CD14-positive monocyte (primary cell): ENCODE results near the gene SMCO4. TPM values are rescaled to one million over a fixed set of nuclear protein-coding genes. Genes with fewer than 3 reads are reported as not detected.

Source experiments
- DNase-seq, 3 donors: peaks; one replicate each; pipeline ENCODE4 v3.0.0-alpha.2; 2011 to 2022
- H2AFZ ChIP-seq: 2 replicates; pipeline ENCODE4 v1.6.0; 2012; ENCODE audit warnings: mild to moderate bottlenecking, low read depth, low read length, inconsistent platforms; ENCODE audit not compliant: insufficient read depth, poor library complexity, severe bottlenecking
- H3K27ac ChIP-seq, 2 donors: 1 replicate in 1 of 2; 2 replicates in 1 of 2; pipeline ENCODE4 v1.5.1; 2012 to 2013; ENCODE audit warnings: low read length in 2 of 2, control low read depth in 1 of 2, inconsistent platforms in 1 of 2, low read depth in 1 of 2, mild to moderate bottlenecking in 1 of 2
- H3K27me3 ChIP-seq, 2 donors: one replicate each; pipeline versions ENCODE4 v1.6.0 to v1.6.1; 2011 to 2013; ENCODE audit warnings: low read length in 2 of 2; ENCODE audit not compliant: control insufficient read depth in 2 of 2, insufficient read depth in 2 of 2
- H3K36me3 ChIP-seq, 2 donors: replicated peaks in 1 of 2; 1 replicate in 1 of 2; 2 replicates in 1 of 2; pipeline versions ENCODE4 v1.5.1 to v1.6.1; 2012 to 2013; ENCODE audit warnings: low read length in 2 of 2, control low read depth in 1 of 2, inconsistent platforms in 1 of 2, mild to moderate bottlenecking in 1 of 2; ENCODE audit not compliant: insufficient read depth in 2 of 2, control insufficient read depth in 1 of 2
- H3K4me1 ChIP-seq, 2 donors: 1 replicate in 1 of 2; 2 replicates in 1 of 2; pipeline versions ENCODE4 v1.5.1 to v1.6.1; 2012 to 2013; ENCODE audit warnings: low read length in 2 of 2, control low read depth in 1 of 2, inconsistent platforms in 1 of 2, mild to moderate bottlenecking in 1 of 2, moderate library complexity in 1 of 2; ENCODE audit not compliant: insufficient read depth in 2 of 2, control insufficient read depth in 1 of 2
- H3K4me2 ChIP-seq: replicated peaks from 2 replicates; pipeline ENCODE3; 2012; ENCODE audit warnings: low read length, moderate library complexity, mild to moderate bottlenecking; ENCODE audit not compliant: poor library complexity, severe bottlenecking; ENCODE audit errors: extremely low read depth
- H3K4me3 ChIP-seq, 3 experiments: fragments of 200-600 bp in 1 of 3; sonication (generic) in 1 of 3; replicated peaks in 1 of 3; 1 replicate in 2 of 3; 2 replicates in 1 of 3; pipeline ENCODE4 v1.5.1; 2011 to 2013; ENCODE audit warnings: low read length in 3 of 3, mild to moderate bottlenecking in 3 of 3, control low read depth in 2 of 3, low read depth in 2 of 3, inconsistent platforms in 1 of 3, moderate library complexity in 1 of 3
- H3K79me2 ChIP-seq: 2 replicates; pipeline ENCODE4 v1.6.0; 2012; ENCODE audit warnings: mild to moderate bottlenecking, control low read depth, inconsistent platforms, low read length, moderate library complexity; ENCODE audit not compliant: insufficient read depth
- H3K9ac ChIP-seq: 2 replicates; pipeline ENCODE4 v1.6.0; 2017; ENCODE audit warnings: low read length, mild to moderate bottlenecking; ENCODE audit not compliant: insufficient read depth, poor library complexity, severe bottlenecking
- H3K9me3 ChIP-seq, 2 donors: replicated peaks in 1 of 2; 1 replicate in 1 of 2; 2 replicates in 1 of 2; pipeline versions ENCODE4 v1.5.1 to v1.6.1; 2012 to 2013; ENCODE audit warnings: low read length in 2 of 2, control low read depth in 1 of 2; ENCODE audit not compliant: control insufficient read depth in 1 of 2, insufficient read depth in 1 of 2
- H4K20me1 ChIP-seq: 2 replicates; pipeline ENCODE4 v1.6.0; 2012; ENCODE audit warnings: mild to moderate bottlenecking, low read length, control low read depth, moderate library complexity; ENCODE audit not compliant: insufficient read depth
- H3K27ac Mint-ChIP-seq, 7 donors: one replicate each; pipeline ENCODE4 v1.8.0; 2020; ENCODE audit warnings: mild to moderate bottlenecking in 7 of 7, mixed read lengths in 7 of 7, moderate library complexity in 6 of 7, inconsistent platforms in 2 of 7
- H3K27me3 Mint-ChIP-seq, 3 donors: one replicate each; pipeline ENCODE4 v1.8.0; 2021 to 2022; ENCODE audit warnings: low read depth in 3 of 3, mild to moderate bottlenecking in 3 of 3, mixed read lengths in 3 of 3, moderate library complexity in 3 of 3, inconsistent platforms in 1 of 3
- H3K36me3 Mint-ChIP-seq, 2 donors: one replicate each; pipeline ENCODE4 v1.8.0; 2020; ENCODE audit warnings: mixed read lengths in 2 of 2, inconsistent platforms in 1 of 2, mild to moderate bottlenecking in 1 of 2
- H3K4me1 Mint-ChIP-seq: one replicate; pipeline ENCODE4 v1.8.0; 2020; ENCODE audit warnings: mild to moderate bottlenecking, mixed read lengths
- H3K4me3 Mint-ChIP-seq, 2 donors: one replicate each; pipeline ENCODE4 v1.8.0; 2020; ENCODE audit warnings: mild to moderate bottlenecking in 2 of 2, mixed read lengths in 2 of 2, moderate library complexity in 1 of 2
- H3K9me3 Mint-ChIP-seq, 7 donors: one replicate each; pipeline ENCODE4 v1.8.0; 2020 to 2022; ENCODE audit warnings: mixed read lengths in 7 of 7, mild to moderate bottlenecking in 6 of 7, moderate library complexity in 6 of 7, inconsistent platforms in 2 of 7
- CTCF ChIP-seq: fragments of 200-600 bp; IDR thresholded peaks from one replicate; pipeline ENCODE4 v1.8.0; 2022; ENCODE audit warnings: antibody characterized with exemption, mild to moderate bottlenecking
- WGBS: methylation state at CpG from one replicate; pipeline ENCODE4 v1.1.5; 2013; ENCODE audit warnings: missing lambda C conversion rate; ENCODE audit not compliant: insufficient coverage; 5-methylcytosine and 5-hydroxymethylcytosine counted together
- intact Hi-C, 2 donors: fragments of 100-400 bp; cut with micrococcal nuclease; formaldehyde crosslinking; loops; one replicate each; pipeline versions ENCODE4 v1.15.0 to v1.15.1; 2023
- polyA plus RNA-seq, 3 donors: library from polyadenylated mRNA; depleted of rRNA in 1 of 3; unstranded in 2 of 3; stranded (reverse) in 1 of 3; fragments of 300-500 nt in 2 of 3; fragments of >200 nt in 1 of 3; fragmentation: Illumina TruSeq in 2 of 3; gene quantifications; 1 replicate in 2 of 3; 2 replicates in 1 of 3; pipeline ENCODE4 v1.2.3, GENCODE V29; 2012 to 2021

Gene SMCO4
- polyA plus RNA-seq, 3 donors = 110 to 242 (median 169) TPM

GRCh38 chr11:93494357-93494756 lies 48.8 kb downstream of the SMCO4 start:
- Mint-ChIP-seq H3K27ac (no peak overlapping the region), H3K4me1 (peaks cover 33% of the 10 kb centered on the region), H3K4me3 (no peak overlapping the region), H3K36me3 (peaks cover 62 to 64% of the 10 kb centered on the region in 2 donors), H3K27me3 (no peaks in the 10 kb centered on the region), H3K9me3 (no peaks in the 10 kb centered on the region)
- Histone ChIP-seq H3K36me3 (peaks cover 15 to 74% of the 10 kb centered on the region in 2 donors), H3K4me2 (no peak overlapping the region), H3K4me1 (peaks cover 27 to 29% of the 10 kb centered on the region in 2 donors), H3K27ac (no peak overlapping the region), H3K4me3 (no peak overlapping the region), H3K9ac (no peak overlapping the region), H4K20me1 (peaks cover 79% of the 10 kb centered on the region), H2AFZ (no peak overlapping the region), H3K27me3 (no peaks in the 10 kb centered on the region), H3K9me3 (no peaks in the 10 kb centered on the region), H3K79me2 (peaks cover 27% of the 10 kb centered on the region)
- DNase-seq = no peak
- no peak for TF ChIP-seq CTCF
- 100% methylated on average over 4 of the region's 4 CpGs for whole genome bisulfite sequencing
- intact Hi-C loops = no loop called here

DNA sequence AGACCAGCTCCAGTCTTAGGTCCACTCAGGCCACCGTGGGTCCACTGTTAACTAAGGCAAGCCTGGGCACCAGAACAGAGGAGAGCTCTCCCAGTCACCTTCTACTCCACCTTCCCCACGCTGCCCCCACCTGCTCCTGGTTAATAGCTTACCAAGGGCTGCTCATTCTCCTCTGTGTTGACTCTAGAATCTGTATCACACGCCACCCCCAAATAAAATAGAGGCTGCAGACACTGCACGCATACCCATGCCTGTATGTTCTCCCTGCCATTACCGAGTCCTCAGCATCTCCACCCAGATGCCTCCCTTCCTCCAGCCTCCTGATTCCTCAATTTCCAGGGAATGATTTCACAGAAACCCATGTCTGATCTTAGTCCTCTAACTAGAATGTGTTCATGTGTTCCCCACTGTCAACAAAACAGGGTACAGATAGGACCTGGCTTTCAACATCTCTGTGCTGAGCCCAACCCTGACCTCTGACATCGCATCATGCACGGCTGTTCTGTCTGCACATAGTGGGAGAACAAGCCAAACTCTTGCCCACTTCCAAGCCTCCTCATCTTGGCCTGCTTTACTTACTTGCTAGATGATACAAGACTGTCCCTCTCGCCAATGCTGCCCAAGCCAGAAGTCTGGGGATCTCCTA lies 49.8 kb downstream of the SMCO4 start:
- no peak overlapping the region for H3K4me3 ChIP-seq
- Mint-ChIP-seq H3K27ac (peak overlapping the region in 2 of 7 donors; percentile 17 to 47), H3K9me3 (no peaks in the 10 kb centered on the region), H3K36me3 (peaks cover 52 to 54% of the 10 kb centered on the region in 2 donors), H3K4me3 (no peak overlapping the region), H3K27me3 (no peaks in the 10 kb centered on the region), H3K4me1 (peaks cover 23% of the 10 kb centered on the region)
- DNase-seq = no peak
- H3K9me3 ChIP-seq = no peaks in the 10 kb centered on the region
- peaks cover 17 to 19% of the 10 kb centered on the region in 2 donors for H3K4me1 ChIP-seq
- H3K4me2 ChIP-seq = no peak overlapping the region
- TF ChIP-seq CTCF = no peak
- no peak overlapping the region for H3K27ac ChIP-seq
- H3K27me3 ChIP-seq = no peaks in the 10 kb centered on the region
- peaks cover 29% of the 10 kb centered on the region for H3K79me2 ChIP-seq
- peaks cover 79% of the 10 kb centered on the region for H4K20me1 ChIP-seq
- no peak overlapping the region for H3K9ac ChIP-seq
- WGBS = 98% methylated on average over 8 of the region's 8 CpGs
- peaks cover 22 to 75% of the 10 kb centered on the region in 2 donors for H3K36me3 ChIP-seq
- H2AFZ ChIP-seq = no peak overlapping the region
- intact Hi-C loops = no loop called here
